HepG2 (cell line): Measurements from ENCODE around the gene MCF2L.

Experiments
- NFE2L2 ChIP-seq: fragments of 150-350 bp; IDR thresholded peaks from 2 replicates; pipeline ENCODE4 v1.6.1; 2014; ENCODE audit warnings: low read length
- SMC3 ChIP-seq: IDR thresholded peaks from 2 replicates; pipeline ENCODE4 v1.6.1; 2011; ENCODE audit warnings: low read length, improper control_type of control experiment
- ZC3H4 ChIP-seq: sonication (generic); formaldehyde crosslinking; IDR thresholded peaks from 2 replicates; pipeline ENCODE4 v1.4.0; 2020; ENCODE audit warnings: missing genetic modification reagents, borderline replicate concordance
- ZNF350 ChIP-seq: sonication (generic); formaldehyde crosslinking; IDR thresholded peaks from 2 replicates; pipeline ENCODE4 v1.4.0; 2020; ENCODE audit warnings: mild to moderate bottlenecking, low read depth, missing genetic modification reagents, borderline replicate concordance
- TF ChIP-seq, protein P1 (sequence below): sonication (generic); formaldehyde crosslinking; IDR thresholded peaks from 2 replicates; pipeline ENCODE4 v1.4.0; 2020; ENCODE audit warnings: missing genetic modification reagents

DNA sequence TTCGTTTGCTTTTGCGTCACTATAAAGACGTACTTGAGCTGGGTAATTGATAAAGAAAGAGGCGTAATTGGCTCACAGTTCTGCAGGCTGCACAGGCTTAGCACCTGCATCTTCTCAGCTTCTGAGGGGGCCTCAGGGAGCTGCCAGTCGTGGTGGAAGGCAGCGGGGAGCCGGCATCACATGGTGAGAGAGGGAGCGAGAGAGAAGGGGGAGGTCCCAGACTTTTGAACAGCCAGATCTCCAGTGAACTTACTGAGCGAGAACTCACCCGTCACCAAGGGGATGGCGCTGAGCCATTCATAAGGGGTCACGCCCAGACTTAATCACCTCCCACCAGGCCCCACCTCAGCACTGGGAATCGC, 77.8 kb downstream of the MCF2L start:
- TF ChIP-seq ZC3H4 (CRISPR knock-in tag) = no peak
- TF ChIP-seq, protein P1, sequence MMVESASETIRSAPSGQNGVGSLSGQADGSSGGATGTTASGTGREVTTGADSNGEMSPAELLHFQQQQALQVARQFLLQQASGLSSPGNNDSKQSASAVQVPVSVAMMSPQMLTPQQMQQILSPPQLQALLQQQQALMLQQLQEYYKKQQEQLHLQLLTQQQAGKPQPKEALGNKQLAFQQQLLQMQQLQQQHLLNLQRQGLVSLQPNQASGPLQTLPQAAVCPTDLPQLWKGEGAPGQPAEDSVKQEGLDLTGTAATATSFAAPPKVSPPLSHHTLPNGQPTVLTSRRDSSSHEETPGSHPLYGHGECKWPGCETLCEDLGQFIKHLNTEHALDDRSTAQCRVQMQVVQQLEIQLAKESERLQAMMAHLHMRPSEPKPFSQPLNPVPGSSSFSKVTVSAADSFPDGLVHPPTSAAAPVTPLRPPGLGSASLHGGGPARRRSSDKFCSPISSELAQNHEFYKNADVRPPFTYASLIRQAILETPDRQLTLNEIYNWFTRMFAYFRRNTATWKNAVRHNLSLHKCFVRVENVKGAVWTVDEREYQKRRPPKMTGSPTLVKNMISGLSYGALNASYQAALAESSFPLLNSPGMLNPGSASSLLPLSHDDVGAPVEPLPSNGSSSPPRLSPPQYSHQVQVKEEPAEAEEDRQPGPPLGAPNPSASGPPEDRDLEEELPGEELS (CRISPR knock-in tag) = no peak
- no peak for TF ChIP-seq NFE2L2
- no peak for TF ChIP-seq SMC3
- no peak for TF ChIP-seq ZNF350 (CRISPR knock-in tag)
